ENCODE measurements around the gene TWF2.

Gene TWF2

GRCh38 chr3:52250122-52250521, 11.2 kb upstream of the TWF2 start:
- Histone ChIP-seq H3K27me3 (ENCODE audit: insufficient read depth, low read length, poor library complexity, severe bottlenecking) (no peaks in the 10 kb centered on the region), H3K4me1 (ENCODE audit: insufficient read depth, low read length, poor library complexity, severe bottlenecking) (peaks cover 20% of the 10 kb centered on the region), H3K9ac (ENCODE audit: low read depth, low read length, poor library complexity, severe bottlenecking) (no peak overlapping the region), H2AFZ (ENCODE audit: low read length) (no peak overlapping the region), H4K20me1 (ENCODE audit: insufficient read depth, low read length, poor library complexity, severe bottlenecking) (peaks cover 11% of the 10 kb centered on the region), H3K36me3 (ENCODE audit: insufficient read depth, low read length) (peaks cover 12% of the 10 kb centered on the region; the same call in 1 of the 2 replicates), H3F3A (ENCODE audit: low read depth) (peaks cover 9% of the 10 kb centered on the region; the same call in 1 of the 2 replicates), H3K4me2 (ENCODE audit: low read depth, low read length, poor library complexity, severe bottlenecking) (no peak overlapping the region), H3K9me2 (replicated peaks; ENCODE audit: low read depth, low read length) (no peaks in the 10 kb centered on the region), H3K79me2 (ENCODE audit: insufficient read depth, low read length) (peaks cover 6% of the 10 kb centered on the region; the same call in 1 of the 2 replicates), H3K4me3 (ENCODE audit: low read length, poor library complexity, severe bottlenecking) (no peak overlapping the region), H3K9me3 (ENCODE audit: insufficient read depth, low read depth, low read length) (no peaks in the 10 kb centered on the region)
- TF ChIP-seq CTCF (conservative IDR thresholded peaks at IDR 0.05; ENCODE audit: low read length) (no peak), EZH2phosphoT487 (IDR thresholded peaks at IDR 0.05; ENCODE audit: borderline replicate concordance) (no peak)

GRCh38 chr3:52249683-52250082, 10.7 kb upstream of the TWF2 start:
- H3K4me3 ChIP-seq (ENCODE audit: low read length, poor library complexity, severe bottlenecking) = no peak overlapping the region
- H3K4me1 ChIP-seq (ENCODE audit: insufficient read depth, low read length, poor library complexity, severe bottlenecking) = peaks cover 20% of the 10 kb centered on the region
- no peaks in the 10 kb centered on the region for H3K27me3 ChIP-seq (ENCODE audit: insufficient read depth, low read length, poor library complexity, severe bottlenecking)
- peaks cover 10% of the 10 kb centered on the region; the same call in 1 of the 2 replicates for H3K36me3 ChIP-seq (ENCODE audit: insufficient read depth, low read length)
- TF ChIP-seq EZH2phosphoT487 (IDR thresholded peaks at IDR 0.05; ENCODE audit: borderline replicate concordance) = no peak
- no peak for TF ChIP-seq CTCF (conservative IDR thresholded peaks at IDR 0.05; ENCODE audit: low read length)
- H2AFZ ChIP-seq (ENCODE audit: low read length) = no peak overlapping the region
- H3F3A ChIP-seq (ENCODE audit: low read depth) = peaks cover 9% of the 10 kb centered on the region; the same call in 1 of the 2 replicates
- no peak overlapping the region for H3K9ac ChIP-seq (ENCODE audit: low read depth, low read length, poor library complexity, severe bottlenecking)
- no peaks in the 10 kb centered on the region for H3K9me2 ChIP-seq (replicated peaks; ENCODE audit: low read depth, low read length)
- H3K9me3 ChIP-seq (ENCODE audit: insufficient read depth, low read depth, low read length) = no peaks in the 10 kb centered on the region
- peaks cover 11% of the 10 kb centered on the region for H4K20me1 ChIP-seq (ENCODE audit: insufficient read depth, low read length, poor library complexity, severe bottlenecking)
- peaks cover 6% of the 10 kb centered on the region; the same call in 1 of the 2 replicates for H3K79me2 ChIP-seq (ENCODE audit: insufficient read depth, low read length)
- H3K4me2 ChIP-seq (ENCODE audit: low read depth, low read length, poor library complexity, severe bottlenecking) = no peak overlapping the region

- no peak overlapping the region for H3K4me3 ChIP-seq (ENCODE audit: low read length, poor library complexity, severe bottlenecking)
- peaks cover 6% of the 10 kb centered on the region; the same call in 1 of the 2 replicates for H3K36me3 ChIP-seq (ENCODE audit: insufficient read depth, low read length)
- H3K4me1 ChIP-seq (ENCODE audit: insufficient read depth, low read length, poor library complexity, severe bottlenecking) = peaks cover 14% of the 10 kb centered on the region
- H3K4me2 ChIP-seq (ENCODE audit: low read depth, low read length, poor library complexity, severe bottlenecking) = no peak overlapping the region
- no peak overlapping the region for H3K9ac ChIP-seq (ENCODE audit: low read depth, low read length, poor library complexity, severe bottlenecking)
- H3F3A ChIP-seq (ENCODE audit: low read depth) = peaks cover 6% of the 10 kb centered on the region; the same call in 1 of the 2 replicates
- no peak overlapping the region for H2AFZ ChIP-seq (ENCODE audit: low read length)
- TF ChIP-seq CTCF (conservative IDR thresholded peaks at IDR 0.05; ENCODE audit: low read length) (no peak), EZH2phosphoT487 (IDR thresholded peaks at IDR 0.05; ENCODE audit: borderline replicate concordance) (no peak)
- no peaks in the 10 kb centered on the region for H3K27me3 ChIP-seq (ENCODE audit: insufficient read depth, low read length, poor library complexity, severe bottlenecking)
- no peaks in the 10 kb centered on the region for H3K9me3 ChIP-seq (ENCODE audit: insufficient read depth, low read depth, low read length)
- H4K20me1 ChIP-seq (ENCODE audit: insufficient read depth, low read length, poor library complexity, severe bottlenecking) = peaks cover 4% of the 10 kb centered on the region
- H3K79me2 ChIP-seq (ENCODE audit: insufficient read depth, low read length) = peaks cover 6% of the 10 kb centered on the region; the same call in 1 of the 2 replicates
- H3K9me2 ChIP-seq (replicated peaks; ENCODE audit: low read depth, low read length) = no peaks in the 10 kb centered on the region
Observed at GRCh38 chr3:52248816-52249547, 10.0 kb upstream of the TWF2 start.
